Measurements from ENCODE around the gene EGFR. TPM values are rescaled to one million over a fixed set of nuclear protein-coding genes. Genes with fewer than 3 reads are reported as not detected.

EGFR gene
- total RNA-seq, 1 donor from 2014 or later: 67.2 TPM

GRCh38 chr7:55130395-55131141 lies 111.8 kb downstream of the EGFR start:
- peak; percentile 86 for DNase-seq (ENCODE audit: low read depth)
- no peaks in the 10 kb centered on the region for H3K27me3 ChIP-seq (ENCODE audit: control insufficient read depth, insufficient read depth, low read length)
- H3K36me3 ChIP-seq (ENCODE audit: control insufficient read depth, insufficient read depth, low read length): no peaks in the 10 kb centered on the region
- H3K4me3 ChIP-seq (ENCODE audit: low read depth, low read length): no peak overlapping the region
- no peak for TF ChIP-seq CTCF (IDR thresholded peaks at IDR 0.05; ENCODE audit: insufficient read depth, low read length, poor library complexity, severe bottlenecking)

- no peaks in the 10 kb centered on the region for H3K36me3 ChIP-seq (ENCODE audit: control insufficient read depth, insufficient read depth, low read length)
- TF ChIP-seq CTCF (IDR thresholded peaks at IDR 0.05; ENCODE audit: insufficient read depth, low read length, poor library complexity, severe bottlenecking): no peak
- DNase-seq (ENCODE audit: low read depth): no peak
- no peaks in the 10 kb centered on the region for H3K27me3 ChIP-seq (ENCODE audit: control insufficient read depth, insufficient read depth, low read length)
- no peak overlapping the region for H3K4me3 ChIP-seq (ENCODE audit: low read depth, low read length)
Measured at GRCh38 chr7:55131142-55131929, 112.5 kb downstream of the EGFR start.

- TF ChIP-seq CTCF (IDR thresholded peaks at IDR 0.05; ENCODE audit: insufficient read depth, low read length, poor library complexity, severe bottlenecking): no peak
- DNase-seq (ENCODE audit: low read depth): no peak
- no peaks in the 10 kb centered on the region for H3K27me3 ChIP-seq (ENCODE audit: control insufficient read depth, insufficient read depth, low read length)
- no peaks in the 10 kb centered on the region for H3K36me3 ChIP-seq (ENCODE audit: control insufficient read depth, insufficient read depth, low read length)
- H3K4me3 ChIP-seq (ENCODE audit: low read depth, low read length): no peak overlapping the region
Measured at GRCh38 chr7:55132550-55132889, 113.7 kb downstream of the EGFR start.

GRCh38 chr7:55132890-55133551 lies 114.2 kb downstream of the EGFR start:
- Histone ChIP-seq H3K4me3 (ENCODE audit: low read depth, low read length) (no peak overlapping the region), H3K36me3 (ENCODE audit: control insufficient read depth, insufficient read depth, low read length) (no peaks in the 10 kb centered on the region), H3K27me3 (ENCODE audit: control insufficient read depth, insufficient read depth, low read length) (no peaks in the 10 kb centered on the region)
- no peak for TF ChIP-seq CTCF (IDR thresholded peaks at IDR 0.05; ENCODE audit: insufficient read depth, low read length, poor library complexity, severe bottlenecking)
- peak; percentile 97 for DNase-seq (ENCODE audit: low read depth)

- H3K36me3 ChIP-seq (ENCODE audit: control insufficient read depth, insufficient read depth, low read length): no peaks in the 10 kb centered on the region
- H3K4me3 ChIP-seq (ENCODE audit: low read depth, low read length): no peak overlapping the region
- no peaks in the 10 kb centered on the region for H3K27me3 ChIP-seq (ENCODE audit: control insufficient read depth, insufficient read depth, low read length)
- TF ChIP-seq CTCF (IDR thresholded peaks at IDR 0.05; ENCODE audit: insufficient read depth, low read length, poor library complexity, severe bottlenecking): peak; percentile 8
- peak; percentile 80 for DNase-seq (ENCODE audit: low read depth)
Measured at GRCh38 chr7:55133630-55134358, 115.0 kb downstream of the EGFR start.
